WTC11 (cell line): ENCODE data around the gene SCN3A.

Experiments used
- FOXP1 ChIP-seq: sonication (generic); formaldehyde crosslinking; IDR thresholded peaks from 2 replicates; pipeline ENCODE4 v1.8.0; 2022; ENCODE audit warnings: missing genetic modification reagents, mild to moderate bottlenecking, moderate library complexity, borderline replicate concordance
- MAX ChIP-seq: sonication (generic); formaldehyde crosslinking; IDR thresholded peaks from 2 replicates; pipeline ENCODE4 v1.8.0; 2022; ENCODE audit warnings: mild to moderate bottlenecking, missing genetic modification reagents

DNA sequence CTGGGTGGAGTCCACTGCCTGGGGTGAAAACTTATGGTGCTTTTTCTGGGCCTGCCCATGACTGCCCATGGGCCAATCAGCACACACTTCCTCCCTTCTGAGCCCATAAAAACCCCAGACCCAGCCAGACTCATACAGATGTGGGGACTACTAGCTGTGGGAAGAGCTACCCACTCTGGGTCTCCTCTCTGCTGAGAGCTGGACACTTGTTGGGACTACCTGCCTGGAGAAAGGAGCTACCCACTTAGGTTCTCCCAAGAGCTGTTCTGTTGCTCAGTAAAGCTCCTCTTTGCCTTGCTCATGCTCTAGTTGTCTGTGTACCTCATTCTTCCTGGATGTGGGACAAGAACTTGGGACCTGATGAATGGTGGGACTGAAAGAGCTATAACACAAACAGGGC is 129.0 kb downstream of the SCN3A start:
- TF ChIP-seq MAX (CRISPR knock-in tag) (no peak), FOXP1 (CRISPR knock-in tag) (no peak)
